Hepatocyte (in vitro differentiated cells): ENCODE measurements around the gene TMPRSS4.

ENCODE experiments used
- EZH2 ChIP-seq: fragments of 200-600 bp; sonication (generic); IDR thresholded peaks from 2 replicates; pipeline ENCODE4 v1.6.1; 2016; ENCODE audit warnings: antibody characterized with exemption, mild to moderate bottlenecking, borderline replicate concordance
- EZH2phosphoT487 ChIP-seq: fragments of 200-600 bp; sonication (generic); IDR thresholded peaks from one replicate; pipeline ENCODE4 v1.6.1; 2018; ENCODE audit warnings: antibody characterized with exemption, mild to moderate bottlenecking, low read depth, moderate library complexity; ENCODE audit not compliant: unreplicated experiment, severe bottlenecking
- TF ChIP-seq, protein P1 (sequence below): fragments of 200-600 bp; sonication (generic); IDR thresholded peaks from 2 replicates; pipeline ENCODE4 v1.5.1; 2016; ENCODE audit warnings: antibody characterized with exemption, mild to moderate bottlenecking; ENCODE audit not compliant: poor library complexity

DNA sequence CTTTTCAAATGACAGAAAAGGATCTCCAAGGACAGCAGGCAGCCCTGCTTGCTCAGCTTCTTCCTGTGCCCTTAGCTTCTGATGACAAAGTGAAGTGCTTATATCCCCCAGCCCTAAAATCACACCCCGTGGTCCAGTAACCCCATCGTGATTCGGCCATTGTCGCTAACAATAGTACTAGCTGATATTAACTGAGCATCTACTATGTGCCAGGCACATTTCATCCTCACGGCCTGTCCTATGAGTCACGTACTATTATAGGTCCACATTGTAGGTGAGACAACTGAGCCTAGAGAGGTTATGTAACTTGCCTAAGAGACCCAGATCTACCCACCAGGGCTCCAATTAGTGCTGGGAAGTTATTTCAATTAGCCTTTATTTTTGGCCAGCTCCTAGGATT lies 69.7 kb downstream of the TMPRSS4 start:
- TF ChIP-seq, protein P1, sequence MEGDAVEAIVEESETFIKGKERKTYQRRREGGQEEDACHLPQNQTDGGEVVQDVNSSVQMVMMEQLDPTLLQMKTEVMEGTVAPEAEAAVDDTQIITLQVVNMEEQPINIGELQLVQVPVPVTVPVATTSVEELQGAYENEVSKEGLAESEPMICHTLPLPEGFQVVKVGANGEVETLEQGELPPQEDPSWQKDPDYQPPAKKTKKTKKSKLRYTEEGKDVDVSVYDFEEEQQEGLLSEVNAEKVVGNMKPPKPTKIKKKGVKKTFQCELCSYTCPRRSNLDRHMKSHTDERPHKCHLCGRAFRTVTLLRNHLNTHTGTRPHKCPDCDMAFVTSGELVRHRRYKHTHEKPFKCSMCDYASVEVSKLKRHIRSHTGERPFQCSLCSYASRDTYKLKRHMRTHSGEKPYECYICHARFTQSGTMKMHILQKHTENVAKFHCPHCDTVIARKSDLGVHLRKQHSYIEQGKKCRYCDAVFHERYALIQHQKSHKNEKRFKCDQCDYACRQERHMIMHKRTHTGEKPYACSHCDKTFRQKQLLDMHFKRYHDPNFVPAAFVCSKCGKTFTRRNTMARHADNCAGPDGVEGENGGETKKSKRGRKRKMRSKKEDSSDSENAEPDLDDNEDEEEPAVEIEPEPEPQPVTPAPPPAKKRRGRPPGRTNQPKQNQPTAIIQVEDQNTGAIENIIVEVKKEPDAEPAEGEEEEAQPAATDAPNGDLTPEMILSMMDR, result no peak
- TF ChIP-seq EZH2 (no peak), EZH2phosphoT487 (no peak)
